Measurements from ENCODE around the gene UAP1L1. TPM values are rescaled to one million over a fixed set of nuclear protein-coding genes. Genes with fewer than 3 reads are reported as not detected.

Gene UAP1L1
- total and polyA plus RNA-seq, 2 of the 8 experiments (the other 6 are each of a cell fraction or from before 2014, with no cell fraction given) = 2.0 to 5.4 TPM

GRCh38 chr9:137044502-137045177 is 32.7 kb upstream of the UAP1L1 start (continued):
- TF ChIP-seq BRCA1 (IDR thresholded peaks at IDR 0.05; ENCODE audit: low read depth, low read length) (no peak), TAF1 (IDR thresholded peaks at IDR 0.05; ENCODE audit: low read depth, low read length) (no peak)
